ENCODE results near the gene OXSR1.
"Not testable (repeated sequence)": the region's sequence is repeated elsewhere in the genome, so short reads cannot be mapped to it uniquely, and the experiment has no call there.

The OXSR1 gene

DNA sequence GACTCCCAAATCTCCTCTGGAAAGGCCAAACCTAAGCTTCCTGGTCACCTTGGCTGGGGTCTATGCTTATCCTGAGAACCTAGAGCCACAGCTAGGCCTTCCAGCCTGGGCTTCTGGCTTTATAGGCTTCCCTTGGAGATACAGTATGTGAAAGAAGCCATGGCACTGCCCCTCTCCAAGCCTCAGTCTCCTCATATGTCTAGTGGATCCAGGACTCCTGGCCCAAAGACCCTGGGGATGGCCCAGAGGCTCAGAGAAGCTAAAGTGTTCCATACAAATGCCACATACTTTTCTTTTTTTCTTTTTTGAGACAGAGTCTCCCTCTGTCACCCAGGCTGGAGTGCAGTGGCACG is 37.1 kb upstream of the OXSR1 start:
- no peak for DNase-seq

DNA sequence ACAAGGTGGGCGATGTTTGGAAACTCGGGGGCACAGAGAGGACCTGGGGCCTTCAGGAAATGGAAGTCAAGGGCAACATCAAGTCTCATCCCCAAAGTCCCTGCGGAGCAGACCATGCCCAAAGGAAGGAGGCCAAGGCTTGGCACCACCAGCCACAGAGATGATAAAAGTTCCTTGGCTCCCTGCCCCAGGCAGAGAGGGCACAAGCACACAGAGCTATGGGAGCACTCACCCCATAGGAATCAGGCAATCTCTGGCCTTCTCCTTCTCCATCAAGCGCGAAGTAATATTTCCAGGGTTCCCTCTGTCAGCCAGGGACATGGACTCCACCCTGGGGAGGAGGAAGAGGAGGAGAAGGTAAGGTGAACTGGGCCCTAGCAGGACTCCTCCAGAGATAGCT is 36.3 kb upstream of the OXSR1 start:
- DNase-seq = peak; percentile 38

DNA sequence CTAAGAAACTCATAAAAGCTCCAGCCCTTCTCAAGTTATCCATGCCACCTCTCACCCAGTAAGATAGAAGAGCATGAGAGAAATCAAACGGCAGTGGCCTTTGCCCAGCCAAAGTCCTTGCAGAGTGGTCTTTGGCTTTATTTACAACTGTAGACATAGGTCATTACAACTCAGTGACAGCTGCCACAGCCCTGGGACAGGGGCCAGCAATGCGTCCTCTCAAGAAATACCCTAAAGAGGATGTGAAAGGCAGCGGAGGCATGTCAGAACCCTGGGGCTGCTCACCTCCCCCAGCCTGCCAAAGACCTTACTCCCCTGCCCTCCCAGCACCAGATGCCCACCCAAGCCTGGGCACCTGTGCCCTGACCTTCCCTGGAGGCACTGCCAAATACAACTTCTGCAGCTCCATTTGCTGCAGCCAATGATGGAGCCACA is 34.7 kb upstream of the OXSR1 start:
- DNase-seq = no peak

DNA sequence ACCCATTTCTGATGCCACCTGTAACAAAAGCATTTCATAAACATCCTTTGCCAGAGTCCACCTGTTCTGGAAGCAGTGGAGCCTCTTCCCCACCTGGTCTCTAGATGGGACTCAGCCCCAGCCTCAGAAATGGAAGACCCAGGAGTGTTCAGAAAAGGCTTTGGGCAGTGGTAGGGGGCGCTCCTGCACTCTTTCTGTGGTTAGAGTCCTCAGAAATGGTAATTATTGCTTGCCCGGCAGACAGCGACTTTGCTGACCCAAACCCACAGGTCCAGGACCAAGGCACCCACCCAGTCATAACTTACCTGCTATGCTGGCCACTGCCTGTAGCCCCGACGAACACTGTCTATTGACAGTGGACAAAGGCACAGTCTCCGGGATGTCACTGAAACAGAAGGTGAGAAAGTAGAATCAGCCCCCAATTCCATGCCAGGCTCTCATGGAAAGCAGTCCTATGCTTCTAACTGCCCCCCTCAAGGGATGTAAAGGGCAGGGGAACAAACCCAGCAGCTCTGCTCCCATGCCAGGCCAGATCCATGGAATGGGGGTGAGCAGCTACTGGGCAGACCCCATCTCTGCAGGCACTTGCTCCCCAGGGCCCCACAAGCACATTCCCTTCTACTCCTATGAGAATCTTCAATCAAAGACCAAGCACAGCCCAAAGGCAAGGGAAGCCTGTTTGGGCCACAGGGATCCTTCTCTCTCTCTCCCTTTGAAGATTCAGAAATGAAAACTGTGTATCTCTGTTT is 33.5 kb upstream of the OXSR1 start:
- no peak for DNase-seq

DNA sequence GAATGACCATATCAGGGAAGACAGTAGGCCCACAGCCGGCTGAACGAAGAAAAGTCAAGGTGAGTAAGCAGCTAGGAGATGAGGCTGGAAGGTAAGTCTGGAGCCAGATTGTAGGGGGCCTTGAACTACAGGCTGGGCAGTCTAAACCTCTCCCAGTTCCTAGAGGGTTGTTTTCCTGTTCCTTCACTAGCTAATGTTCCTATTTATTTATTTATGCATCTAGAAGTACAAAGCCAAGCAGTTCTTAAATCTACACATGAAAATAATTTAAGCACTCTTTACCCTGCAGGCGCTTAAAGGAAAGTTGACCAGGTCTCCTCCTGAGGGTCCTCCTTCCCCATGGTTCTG is 32.2 kb upstream of the OXSR1 start:
- DNase-seq = no peak

DNA sequence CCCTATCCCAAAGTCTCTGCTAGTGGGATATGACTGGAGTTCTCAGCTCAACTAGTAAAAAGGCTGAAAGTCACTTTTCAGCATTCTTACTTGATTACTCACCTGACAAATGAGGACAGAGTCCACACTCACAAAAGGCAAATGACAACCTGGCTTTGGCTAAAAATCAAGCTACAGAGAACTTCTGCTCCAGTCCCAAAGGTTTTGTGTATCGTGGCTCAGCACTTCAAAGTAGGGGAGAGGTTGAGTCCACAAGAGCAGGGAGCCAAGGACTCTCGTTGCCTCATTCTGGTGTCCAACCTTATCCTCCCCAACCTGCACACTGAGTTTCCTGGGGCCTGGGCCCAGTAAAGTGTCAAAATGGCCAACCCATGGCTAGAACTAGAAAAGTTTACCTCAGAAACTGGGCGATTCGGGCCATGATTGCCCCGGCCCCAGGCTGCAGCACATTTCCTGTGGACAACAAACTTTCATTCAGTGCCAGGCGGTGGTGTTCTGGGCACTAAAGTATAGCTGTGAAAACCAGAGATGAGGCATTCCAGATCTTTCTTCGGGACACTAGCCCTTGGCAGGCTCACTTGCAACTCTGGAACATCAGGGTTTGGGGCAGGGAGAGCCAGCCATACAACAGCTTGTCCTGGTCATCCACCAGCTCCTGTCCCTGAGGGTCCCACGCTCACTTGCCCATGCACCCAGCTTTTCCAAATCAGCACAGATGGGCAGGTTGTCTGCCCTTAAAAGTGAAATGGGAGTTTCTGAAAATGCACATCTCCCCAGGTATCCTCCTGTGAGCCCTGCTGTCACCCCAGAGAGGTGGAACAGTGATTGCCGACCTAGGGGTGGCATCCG is 31.6 kb upstream of the OXSR1 start:
- DNase-seq = peak; percentile 34

DNA sequence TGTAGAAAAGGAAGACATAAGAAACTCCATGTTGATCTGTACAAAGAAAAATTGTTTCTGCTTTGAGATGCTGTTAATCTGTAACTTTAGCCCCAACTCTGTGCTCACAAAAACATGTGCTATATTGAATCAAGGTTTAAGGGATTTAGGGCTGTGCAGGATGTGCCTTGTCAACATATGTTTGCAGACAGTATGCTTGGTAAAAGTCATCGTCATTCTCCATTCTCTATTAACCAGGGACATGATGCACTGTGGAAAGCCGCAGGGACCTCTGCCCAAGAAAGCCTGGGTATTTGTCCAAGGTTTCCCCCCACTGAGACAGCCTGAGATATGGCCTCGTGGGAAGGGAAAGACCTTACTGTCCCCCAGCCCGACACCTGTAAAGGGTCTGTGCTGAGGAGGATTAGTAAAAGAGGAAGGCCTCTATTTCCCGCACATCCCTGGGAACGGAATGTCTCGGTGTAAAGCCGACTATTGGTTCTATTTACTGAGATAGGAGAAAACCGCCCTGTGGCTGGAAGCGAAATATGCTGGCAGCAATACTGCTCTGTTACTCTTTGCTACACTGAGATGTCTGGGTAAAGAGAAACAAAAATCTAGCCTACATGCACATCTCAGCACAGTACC is 30.7 kb upstream of the OXSR1 start:
- DNase-seq = not testable (repeated sequence)

DNA sequence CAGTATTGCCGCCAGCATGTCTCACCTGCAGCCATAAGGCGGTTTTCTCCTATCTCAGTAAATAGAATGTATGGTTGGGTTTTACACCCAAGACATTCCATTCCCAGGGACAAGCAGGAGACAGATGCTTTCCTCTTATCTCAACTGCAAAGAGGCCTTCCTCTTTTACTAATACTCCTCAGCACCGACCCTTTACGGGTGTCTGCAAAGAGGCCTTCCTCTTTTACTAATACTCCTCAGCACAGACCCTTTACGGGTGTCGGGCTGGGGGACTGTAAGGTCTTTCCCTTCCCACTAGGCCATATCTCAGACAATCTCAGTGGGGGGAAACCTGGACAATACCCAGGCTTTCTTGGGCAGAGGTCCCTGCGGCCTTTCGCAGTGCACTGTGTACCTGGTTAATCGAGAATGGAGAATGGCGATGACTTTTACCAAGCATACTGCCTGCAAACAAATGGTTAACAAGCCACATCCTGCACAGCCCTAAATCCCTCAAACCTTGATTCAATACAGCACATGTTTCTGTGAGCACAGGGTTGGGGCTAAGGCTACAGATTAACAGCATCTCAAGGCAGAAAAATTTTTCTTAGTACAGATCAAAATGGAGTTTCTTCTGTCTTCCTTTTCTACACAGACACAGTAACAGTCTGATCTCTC is 29.6 kb upstream of the OXSR1 start:
- DNase-seq = peak; percentile 46

DNA sequence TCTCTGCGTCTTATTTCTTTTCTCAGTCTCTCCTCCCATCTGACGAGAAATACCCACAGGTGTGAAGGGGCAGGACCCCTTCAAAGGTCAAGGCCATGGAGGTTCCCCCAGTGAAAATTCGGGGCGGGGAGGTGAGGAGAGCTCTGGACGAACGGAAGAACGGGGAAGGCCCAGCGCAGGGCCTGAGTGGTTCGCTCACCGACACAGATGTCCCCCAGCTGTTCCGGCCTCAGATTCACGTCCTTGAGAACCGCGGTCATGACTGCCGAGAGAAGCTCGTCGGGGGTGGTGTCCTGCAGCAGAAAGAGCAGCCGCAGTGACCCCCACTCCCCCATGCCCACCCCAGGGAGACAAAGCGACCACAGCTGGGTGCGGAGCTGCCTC is 29.0 kb upstream of the OXSR1 start:
- DNase-seq = peak; percentile 66

DNA sequence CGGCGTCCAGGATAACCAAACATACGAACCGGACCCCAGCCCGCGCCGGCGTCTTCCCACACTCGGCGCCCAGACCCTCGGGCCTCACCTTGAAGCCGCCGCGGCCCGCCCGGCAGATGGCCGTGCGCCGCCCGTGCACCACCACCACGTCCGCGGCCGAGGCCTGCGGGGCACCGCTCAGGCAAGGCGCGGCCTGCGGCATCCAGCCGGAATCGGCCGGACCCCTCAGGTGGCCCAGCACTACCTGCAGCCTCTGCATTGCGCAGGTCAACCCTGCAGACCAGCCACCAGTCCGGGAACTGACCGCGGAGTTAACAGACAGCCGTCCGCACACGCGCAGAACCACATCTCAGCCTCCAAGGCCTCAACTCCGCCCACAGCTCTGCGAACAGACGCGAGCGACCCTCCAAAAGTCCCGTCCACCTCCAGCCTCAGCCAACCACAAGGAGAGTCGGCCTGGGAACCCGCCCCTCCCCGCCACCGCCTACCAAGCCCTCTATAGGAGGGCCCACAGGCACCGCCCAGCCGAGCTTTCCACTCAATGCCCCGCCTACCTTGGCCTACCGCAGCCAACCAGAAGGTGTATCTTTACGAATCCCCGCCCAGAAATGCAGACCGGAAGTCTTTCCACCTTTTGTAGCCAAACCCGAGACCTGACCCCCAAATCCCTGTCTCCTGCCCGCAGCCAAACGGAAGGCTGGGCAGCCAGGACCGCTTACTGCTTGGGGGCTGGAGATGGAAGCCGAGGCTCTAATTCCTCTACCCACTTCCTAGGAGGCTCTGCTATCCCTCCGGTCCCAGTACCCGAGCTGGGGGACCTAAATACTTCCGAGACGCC is 28.3 kb upstream of the OXSR1 start, which contains the start of gene ACAA1:
ACAA1 (minus strand) TSS at position 351 of the 838 bp plus-strand sequence; CDS start at position 259, 92 bp downstream.
- DNase-seq = peak; percentile 97

DNA sequence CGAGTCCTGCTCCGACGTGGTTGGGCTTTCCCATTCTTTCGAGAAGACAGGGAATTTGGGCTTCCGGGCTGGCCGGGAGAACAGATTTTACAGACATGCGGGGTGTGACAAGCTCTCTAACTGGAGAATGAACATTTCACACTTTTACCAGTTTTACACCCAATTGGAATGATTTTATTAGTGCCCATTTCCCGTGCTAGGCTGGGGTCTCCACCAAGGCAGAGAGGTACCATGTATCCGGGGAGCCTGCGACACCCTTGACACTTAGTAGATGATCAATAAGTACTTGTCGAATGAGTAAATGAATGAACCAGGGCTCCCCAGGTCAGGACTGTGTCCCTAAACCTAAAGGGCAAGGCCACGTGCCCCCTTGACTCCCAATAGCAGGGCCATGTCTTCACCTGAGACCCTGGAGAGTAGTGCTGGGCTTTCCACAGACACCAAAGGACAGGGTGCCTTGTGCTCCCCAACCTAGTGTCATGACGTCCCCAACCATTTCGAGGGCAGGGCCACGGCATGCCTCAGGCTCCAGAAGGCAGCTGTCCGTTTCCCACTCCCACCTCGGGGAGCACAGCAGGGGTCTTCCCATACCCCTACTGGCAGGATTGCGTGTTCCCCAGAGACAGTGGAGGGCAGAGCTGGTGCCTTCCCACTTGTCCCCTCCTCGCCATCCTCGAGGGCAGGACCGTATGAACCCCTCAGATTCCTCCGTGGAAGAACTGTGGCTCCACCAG is 27.6 kb upstream of the OXSR1 start:
- DNase-seq = peak; percentile 74

DNA sequence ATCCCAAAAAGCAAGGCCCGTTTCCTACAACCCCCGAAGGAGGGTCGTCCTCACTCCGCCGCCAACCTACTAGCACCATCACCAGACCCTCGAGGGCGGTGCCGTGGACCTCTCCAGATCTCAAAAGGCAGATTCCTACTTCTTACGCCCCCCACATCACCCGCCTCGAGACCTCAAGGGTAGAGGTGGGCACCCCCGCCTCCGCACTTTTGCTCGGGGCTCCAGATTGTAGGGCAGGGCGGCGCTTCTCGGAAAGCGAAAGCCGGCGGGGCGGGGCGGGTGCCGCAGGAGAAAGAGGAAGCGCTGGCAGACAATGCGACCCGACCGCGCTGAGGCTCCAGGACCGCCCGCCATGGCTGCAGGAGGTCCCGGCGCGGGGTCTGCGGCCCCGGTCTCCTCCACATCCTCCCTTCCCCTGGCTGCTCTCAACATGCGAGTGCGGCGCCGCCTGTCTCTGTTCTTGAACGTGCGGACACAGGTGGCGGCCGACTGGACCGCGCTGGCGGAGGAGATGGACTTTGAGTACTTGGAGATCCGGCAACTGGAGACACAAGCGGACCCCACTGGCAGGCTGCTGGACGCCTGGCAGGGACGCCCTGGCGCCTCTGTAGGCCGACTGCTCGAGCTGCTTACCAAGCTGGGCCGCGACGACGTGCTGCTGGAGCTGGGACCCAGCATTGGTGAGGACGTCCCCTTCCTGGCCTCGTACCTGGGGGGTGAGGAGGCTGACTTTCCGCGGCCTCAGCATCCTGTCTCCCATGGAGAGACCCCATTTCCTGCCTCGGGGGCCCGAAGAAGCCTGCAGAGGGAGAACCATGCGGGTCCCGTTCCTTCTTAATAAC is 26.8 kb upstream of the OXSR1 start, which contains the start of gene MYD88:
MYD88 (plus strand) TSS at position 313 of the 842 bp plus-strand sequence; CDS start at position 353, 40 bp downstream.
- DNase-seq = peak; percentile 93

DNA sequence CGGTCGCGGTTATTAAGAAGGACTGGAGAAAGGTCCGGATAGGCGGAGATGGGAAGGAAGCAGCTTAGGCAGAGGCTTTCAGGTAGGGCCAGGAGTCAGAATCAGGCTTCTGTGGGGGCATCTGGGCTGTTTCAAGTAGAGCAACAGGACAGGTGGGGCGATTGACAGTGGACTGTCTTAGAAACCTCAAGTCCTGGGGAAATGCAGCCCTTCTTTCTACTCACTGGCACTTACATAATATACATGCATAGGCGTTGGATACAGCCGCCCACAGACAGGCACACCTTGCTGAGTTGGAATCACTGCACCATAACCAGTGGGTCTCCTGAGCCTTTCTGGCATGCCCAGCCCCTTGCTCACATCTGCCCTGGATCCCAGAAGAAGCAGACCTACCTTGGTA is 26.1 kb upstream of the OXSR1 start:
- DNase-seq = no peak

DNA sequence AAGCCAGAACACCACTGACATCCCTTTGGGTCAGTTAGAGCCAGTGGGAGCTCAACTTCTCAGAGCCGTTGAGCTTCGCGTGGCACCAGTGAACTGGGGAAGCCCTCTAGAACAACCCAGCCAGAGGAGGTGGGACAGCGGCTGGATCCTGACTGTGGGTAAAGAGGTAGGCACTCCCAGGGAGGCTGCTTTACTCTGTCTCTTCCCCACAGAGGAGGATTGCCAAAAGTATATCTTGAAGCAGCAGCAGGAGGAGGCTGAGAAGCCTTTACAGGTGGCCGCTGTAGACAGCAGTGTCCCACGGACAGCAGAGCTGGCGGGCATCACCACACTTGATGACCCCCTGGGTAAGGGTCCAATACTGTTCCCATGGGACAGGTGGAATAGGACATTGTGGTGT is 25.7 kb upstream of the OXSR1 start:
- DNase-seq = peak; percentile 52

DNA sequence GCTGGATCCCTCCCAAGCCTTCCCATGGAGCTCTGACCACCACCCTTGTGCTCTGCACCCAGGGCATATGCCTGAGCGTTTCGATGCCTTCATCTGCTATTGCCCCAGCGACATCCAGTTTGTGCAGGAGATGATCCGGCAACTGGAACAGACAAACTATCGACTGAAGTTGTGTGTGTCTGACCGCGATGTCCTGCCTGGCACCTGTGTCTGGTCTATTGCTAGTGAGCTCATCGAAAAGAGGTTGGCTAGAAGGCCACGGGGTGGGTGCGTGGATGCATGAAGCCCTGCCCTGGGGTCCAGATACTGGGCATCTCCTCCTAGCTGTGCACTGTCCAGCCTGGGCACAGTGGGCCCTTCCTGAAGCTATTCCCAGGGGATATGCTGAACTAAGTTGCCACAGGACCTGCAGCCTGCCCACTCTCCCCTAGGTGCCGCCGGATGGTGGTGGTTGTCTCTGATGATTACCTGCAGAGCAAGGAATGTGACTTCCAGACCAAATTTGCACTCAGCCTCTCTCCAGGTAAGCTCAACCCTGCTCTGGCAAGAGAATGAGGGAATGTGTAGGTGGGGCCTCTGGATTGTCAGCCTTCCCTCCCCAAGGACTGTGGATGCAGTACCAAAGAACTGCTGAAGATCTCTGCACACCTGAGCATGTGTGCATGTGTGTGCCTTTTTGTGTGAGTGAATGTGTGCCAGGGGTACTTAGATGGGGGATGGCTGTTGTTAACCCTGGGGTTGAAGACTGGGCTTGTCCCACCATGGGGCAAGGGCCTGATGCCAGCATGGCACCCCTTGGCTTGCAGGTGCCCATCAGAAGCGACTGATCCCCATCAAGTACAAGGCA is 24.8 kb upstream of the OXSR1 start:
- peak; percentile 49 for DNase-seq

DNA sequence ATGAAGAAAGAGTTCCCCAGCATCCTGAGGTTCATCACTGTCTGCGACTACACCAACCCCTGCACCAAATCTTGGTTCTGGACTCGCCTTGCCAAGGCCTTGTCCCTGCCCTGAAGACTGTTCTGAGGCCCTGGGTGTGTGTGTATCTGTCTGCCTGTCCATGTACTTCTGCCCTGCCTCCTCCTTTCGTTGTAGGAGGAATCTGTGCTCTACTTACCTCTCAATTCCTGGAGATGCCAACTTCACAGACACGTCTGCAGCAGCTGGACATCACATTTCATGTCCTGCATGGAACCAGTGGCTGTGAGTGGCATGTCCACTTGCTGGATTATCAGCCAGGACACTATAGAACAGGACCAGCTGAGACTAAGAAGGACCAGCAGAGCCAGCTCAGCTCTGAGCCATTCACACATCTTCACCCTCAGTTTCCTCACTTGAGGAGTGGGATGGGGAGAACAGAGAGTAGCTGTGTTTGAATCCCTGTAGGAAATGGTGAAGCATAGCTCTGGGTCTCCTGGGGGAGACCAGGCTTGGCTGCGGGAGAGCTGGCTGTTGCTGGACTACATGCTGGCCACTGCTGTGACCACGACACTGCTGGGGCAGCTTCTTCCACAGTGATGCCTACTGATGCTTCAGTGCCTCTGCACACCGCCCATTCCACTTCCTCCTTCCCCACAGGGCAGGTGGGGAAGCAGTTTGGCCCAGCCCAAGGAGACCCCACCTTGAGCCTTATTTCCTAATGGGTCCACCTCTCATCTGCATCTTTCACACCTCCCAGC is 24.0 kb upstream of the OXSR1 start:
- no peak for DNase-seq

DNA sequence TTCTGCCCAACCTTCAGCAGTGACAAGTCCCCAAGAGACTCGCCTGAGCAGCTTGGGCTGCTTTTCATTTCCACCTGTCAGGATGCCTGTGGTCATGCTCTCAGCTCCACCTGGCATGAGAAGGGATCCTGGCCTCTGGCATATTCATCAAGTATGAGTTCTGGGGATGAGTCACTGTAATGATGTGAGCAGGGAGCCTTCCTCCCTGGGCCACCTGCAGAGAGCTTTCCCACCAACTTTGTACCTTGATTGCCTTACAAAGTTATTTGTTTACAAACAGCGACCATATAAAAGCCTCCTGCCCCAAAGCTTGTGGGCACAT is 23.4 kb upstream of the OXSR1 start:
- peak; percentile 40 for DNase-seq

DNA sequence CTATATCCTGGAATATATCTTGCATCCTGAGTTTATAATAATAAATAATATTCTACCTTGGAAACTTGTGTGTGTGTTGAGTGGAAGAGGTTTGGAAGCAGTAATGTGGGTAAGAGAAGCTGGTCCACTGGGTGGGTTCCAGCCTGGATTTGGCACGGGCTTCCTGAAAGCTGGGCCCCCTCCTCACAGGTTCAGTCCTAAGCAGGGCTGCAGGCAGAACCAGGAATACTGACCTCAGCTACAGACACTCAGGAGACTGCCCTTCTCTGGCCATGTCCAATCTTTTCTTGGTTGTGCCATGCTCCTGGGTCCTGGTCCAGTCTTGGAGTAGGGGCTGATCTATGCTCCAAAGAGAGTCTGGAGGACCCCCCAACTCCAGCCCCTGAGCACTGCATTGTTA is 22.4 kb upstream of the OXSR1 start:
- no peak for DNase-seq

DNA sequence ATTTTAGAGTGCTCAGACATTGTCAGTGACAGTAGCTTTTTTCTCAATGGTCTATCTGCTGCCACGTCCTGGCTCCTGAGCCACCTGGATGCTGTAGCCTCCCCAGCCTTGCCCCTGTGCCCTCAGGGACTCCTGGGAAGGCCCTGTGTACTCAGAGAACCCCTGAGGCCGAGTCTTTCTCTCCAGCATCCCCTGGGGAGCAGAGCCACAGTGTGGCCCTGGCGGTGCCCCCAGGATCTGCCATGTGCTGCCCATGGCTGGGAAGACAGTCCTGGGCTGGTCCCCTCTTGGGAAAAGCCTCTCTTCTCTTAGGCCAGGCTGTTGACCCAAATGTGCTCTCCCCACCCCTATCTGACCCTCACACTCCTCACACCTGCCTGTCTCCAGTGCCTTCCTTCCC is 21.8 kb upstream of the OXSR1 start:
- peak; percentile 42 for DNase-seq
